Heart right ventricle (tissue), 16 donors: ENCODE measurements around the gene FAM20C. TPM values are rescaled to one million over a fixed set of nuclear protein-coding genes. Genes with fewer than 3 reads are reported as not detected.

Experiments
- ATAC-seq, 8 donors: fragments of 200-7000 bp; cut with Tn5 transposase; one replicate each; pipeline ENCODE4 v1.9.1; 2020; ENCODE audit warnings: mild to moderate bottlenecking in 8 of 8, moderate library complexity in 8 of 8, moderate number of reproducible peaks in 1 of 8
- DNase-seq, 2 donors: peaks; one replicate each; pipeline ENCODE4 v3.0.0-alpha.2; 2020
- H3K27ac ChIP-seq, 10 donors: fragments of 200-600 bp; sonication (generic) in 2 of 10; one replicate each; pipeline versions ENCODE4 v1.5.0 to v1.8.0; 2020 to 2022; ENCODE audit warnings: mild to moderate bottlenecking in 3 of 10
- H3K27me3 ChIP-seq, 7 donors: fragments of 200-600 bp; one replicate each; pipeline ENCODE4 v1.8.0; 2021 to 2022; ENCODE audit warnings: mild to moderate bottlenecking in 2 of 7
- H3K36me3 ChIP-seq, 9 donors: fragments of 200-600 bp; sonication (generic) in 1 of 9; one replicate each; pipeline versions ENCODE4 v1.5.0 to v1.8.0; 2020 to 2022; ENCODE audit warnings: mild to moderate bottlenecking in 2 of 9
- H3K4me1 ChIP-seq, 9 donors: fragments of 200-600 bp; sonication (generic) in 1 of 9; one replicate each; pipeline versions ENCODE4 v1.5.0 to v1.8.0; 2020 to 2022; ENCODE audit warnings: mild to moderate bottlenecking in 4 of 9
- H3K4me3 ChIP-seq, 10 donors: fragments of 200-600 bp; sonication (generic) in 2 of 10; one replicate each; pipeline versions ENCODE4 v1.5.0 to v1.8.0; 2020 to 2022; ENCODE audit warnings: mild to moderate bottlenecking in 7 of 10, moderate library complexity in 2 of 10
- H3K9me3 ChIP-seq, 11 donors: fragments of 200-600 bp in 10 of 11; sonication (generic) in 2 of 11; one replicate each; pipeline versions ENCODE4 v1.5.0 to v1.8.0; 2013 to 2022; ENCODE audit warnings: mild to moderate bottlenecking in 2 of 11, control low read depth in 1 of 11, moderate library complexity in 1 of 11
- WGBS, 2 donors: extraction: QIAGEN DNeasy Blood & Tissue Kit; methylation state at CpG; one replicate each; pipeline ENCODE4 v1.1.7; 2013; ENCODE audit warnings: inconsistent platforms in 1 of 2; 5-methylcytosine and 5-hydroxymethylcytosine counted together
- intact Hi-C, 10 donors: fragments of 100-400 bp; cut with DNase I; formaldehyde crosslinking; loops; one replicate each; pipeline versions ENCODE4 v1.11.1 to v1.14.2; 2022
- polyA plus RNA-seq, 2 donors: library from polyadenylated mRNA; stranded (reverse); fragments of 200-250 nt; gene quantifications; one replicate each; pipeline ENCODE4 v1.2.3, GENCODE V29; 2013
- total RNA-seq, 10 donors: library from RNA; stranded (reverse); fragmentation: NEBNext Ultra II Directional in 3 of 10; extraction: Animal tissue kit (Norgen Biotek cat#: 25700) in 3 of 10; gene quantifications; one replicate each; pipeline versions ENCODE4 v1.2.1 to v1.2.4, GENCODE V29; 2021 to 2023
- TF ChIP-seq, protein P1 (sequence below), 9 donors: fragments of 200-600 bp; sonication (generic) in 2 of 9; IDR thresholded peaks; one replicate each; pipeline versions ENCODE4 v1.5.0 to v1.8.0; 2021 to 2022; ENCODE audit warnings: antibody characterized with exemption in 9 of 9, mild to moderate bottlenecking in 5 of 9, moderate library complexity in 1 of 9
- donor health status: Arrhythmogenic right ventricular cardiomyopathy.
- donor health status: ischemic (EF 13 %, LVEDD 7.1; RV severe dilation, severe dysfunction).
- donor health status: healthy with polysubstance abuse.
- donor health status: DM: no; HTN: yes; CAD: no.
- donor health status: DM: no; HTN: no; CAD: no.
- donor health status: ischemic (EF 25% LVEDD 6.9; RV normal size, moderate dysfunction).
- donor health status: ischemic (EF 25% LVEDD 5.7; RV mildly dilated, moderate dysfunction).
- donor health status: healthy.
- donor health status: DM: yes; HTN: yes; CAD: no.
- donor health status: Ischemic cardiomyopathy.
- donor health status: ischemic (EF 35%, LVEDD 5.7; RV mildly dilated, moderate dysfunction).
- donor health status: nonischemic (EF 11% LVEDD 7.7; RV severe dilation, severe dysfunction).
- donor health status: DM: yes; HTN: yes; CAD: no.
- donor health status: PGD.
- donor health status: ischemic (EF 29% LVEDD 5.4; RV normal size, mild dysfunction).
- donor health status: nonischemic (EF 23%, LVEDD 6.1; RV moderate dilation, normal function).

FAM20C gene
- total and polyA plus RNA-seq, 12 donors: 12.4 to 59.8 (median 19.2) TPM

DNA sequence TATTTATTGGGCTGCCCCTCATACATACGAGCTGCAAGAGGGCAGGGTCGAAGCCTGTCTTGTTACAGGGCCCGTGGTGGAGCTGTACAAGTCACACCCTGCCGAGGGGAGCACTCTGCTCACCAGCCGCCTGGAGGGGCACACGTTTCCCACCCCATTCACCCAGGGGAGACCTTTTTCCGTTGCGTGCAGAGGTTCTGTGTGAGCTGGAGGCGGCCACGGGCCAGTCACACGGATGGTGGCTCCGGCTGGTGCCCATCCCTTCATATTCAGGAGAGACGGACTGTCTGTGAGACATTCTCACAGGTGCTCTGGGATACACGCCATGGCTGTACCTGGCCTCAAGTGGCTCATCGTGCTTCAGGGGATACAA is 47.9 kb upstream of the FAM20C start:
- intact Hi-C loops: no loop called here
- no peak for DNase-seq
- Histone ChIP-seq H3K4me1 (peaks cover 0 to 21% (median 11%) of the 10 kb centered on the region in 9 donors), H3K27me3 (peaks cover 0 to 5% (median 0%) of the 10 kb centered on the region in 7 donors), H3K9me3 (no peaks in the 10 kb centered on the region), H3K4me3 (no peak overlapping the region), H3K27ac (no peak overlapping the region), H3K36me3 (peaks cover 0 to 5% (median 0%) of the 10 kb centered on the region in 9 donors)
- TF ChIP-seq, protein P1, sequence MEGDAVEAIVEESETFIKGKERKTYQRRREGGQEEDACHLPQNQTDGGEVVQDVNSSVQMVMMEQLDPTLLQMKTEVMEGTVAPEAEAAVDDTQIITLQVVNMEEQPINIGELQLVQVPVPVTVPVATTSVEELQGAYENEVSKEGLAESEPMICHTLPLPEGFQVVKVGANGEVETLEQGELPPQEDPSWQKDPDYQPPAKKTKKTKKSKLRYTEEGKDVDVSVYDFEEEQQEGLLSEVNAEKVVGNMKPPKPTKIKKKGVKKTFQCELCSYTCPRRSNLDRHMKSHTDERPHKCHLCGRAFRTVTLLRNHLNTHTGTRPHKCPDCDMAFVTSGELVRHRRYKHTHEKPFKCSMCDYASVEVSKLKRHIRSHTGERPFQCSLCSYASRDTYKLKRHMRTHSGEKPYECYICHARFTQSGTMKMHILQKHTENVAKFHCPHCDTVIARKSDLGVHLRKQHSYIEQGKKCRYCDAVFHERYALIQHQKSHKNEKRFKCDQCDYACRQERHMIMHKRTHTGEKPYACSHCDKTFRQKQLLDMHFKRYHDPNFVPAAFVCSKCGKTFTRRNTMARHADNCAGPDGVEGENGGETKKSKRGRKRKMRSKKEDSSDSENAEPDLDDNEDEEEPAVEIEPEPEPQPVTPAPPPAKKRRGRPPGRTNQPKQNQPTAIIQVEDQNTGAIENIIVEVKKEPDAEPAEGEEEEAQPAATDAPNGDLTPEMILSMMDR (IDR thresholded peaks at IDR 0.05): no peak
- ATAC-seq: no peak
- WGBS, 2 donors: 92 to 93% methylated on average over 15 of the region's 15 CpGs

DNA sequence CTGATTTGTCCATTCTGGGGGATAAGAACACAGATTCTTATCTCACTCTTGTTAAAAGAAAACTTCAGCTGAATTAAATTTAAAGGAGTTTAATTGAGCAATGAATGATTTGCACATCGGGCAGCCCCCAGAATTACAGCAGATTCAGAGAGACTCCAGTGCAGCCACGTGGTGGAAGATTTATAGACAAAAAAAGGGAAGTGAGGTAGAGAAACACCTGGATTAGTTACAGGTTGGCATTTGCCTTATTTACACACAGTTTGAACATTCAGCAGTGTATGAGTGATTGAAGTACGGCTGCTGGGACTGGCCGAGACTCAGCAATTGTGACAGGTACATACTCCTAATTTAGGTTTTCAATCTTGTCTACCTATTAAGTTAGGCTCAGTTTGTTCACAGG is 46.5 kb upstream of the FAM20C start:
- Histone ChIP-seq H3K4me1 (peaks cover 4 to 33% (median 22%) of the 10 kb centered on the region in 9 donors), H3K27me3 (no peaks in the 10 kb centered on the region), H3K9me3 (no peaks in the 10 kb centered on the region), H3K36me3 (peaks cover 0 to 5% (median 0%) of the 10 kb centered on the region in 9 donors), H3K4me3 (no peak overlapping the region), H3K27ac (no peak overlapping the region)
- no peak for DNase-seq
- 84 to 86% methylated on average over 4 of the region's 4 CpGs for WGBS, 2 donors
- ATAC-seq: no peak
- intact Hi-C loops: no loop called here
- TF ChIP-seq, protein P1 (IDR thresholded peaks at IDR 0.05): no peak

DNA sequence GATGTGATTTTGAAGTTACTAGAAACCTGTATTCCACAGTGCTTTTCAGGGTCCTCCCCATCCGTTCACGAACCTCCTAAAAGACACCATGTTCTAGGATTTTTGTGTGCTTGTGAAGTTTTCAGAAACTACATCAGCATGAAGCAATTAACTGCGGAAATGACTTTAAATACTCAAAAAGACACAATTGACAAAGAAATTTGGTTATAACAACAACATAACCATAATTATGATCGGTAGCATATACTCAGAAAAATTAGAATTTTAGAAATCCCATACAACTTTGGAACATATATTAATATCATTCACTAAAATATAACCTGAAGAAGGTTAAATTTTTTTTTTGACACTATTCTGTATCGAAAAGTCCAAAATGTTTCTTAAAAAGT is 43.8 kb upstream of the FAM20C start:
- DNase-seq (no peak), ATAC-seq (no peak)
- peak overlapping the region; percentile 90 to 99 (median 96) for H3K27ac ChIP-seq
- intact Hi-C loops: loop anchor here in 2 of 10 donors (2.0 kb wide), 1 partner anchor 44 kb away; the partner anchor contains the start of gene FAM20C (in 2 of the 2)
- peaks cover 0 to 5% (median 0%) of the 10 kb centered on the region in 9 donors for H3K36me3 ChIP-seq
- peaks cover 4 to 31% (median 12%) of the 10 kb centered on the region in 9 donors for H3K4me1 ChIP-seq
- H3K27me3 ChIP-seq: no peaks in the 10 kb centered on the region
- TF ChIP-seq, protein P1 (IDR thresholded peaks at IDR 0.05): no peak
- H3K4me3 ChIP-seq: peak overlapping the region in 9 of 10 donors; percentile 41 to 72 (median 61)
- 63 to 75% methylated on average over 5 of the region's 5 CpGs for WGBS, 2 donors
- no peaks in the 10 kb centered on the region for H3K9me3 ChIP-seq

DNA sequence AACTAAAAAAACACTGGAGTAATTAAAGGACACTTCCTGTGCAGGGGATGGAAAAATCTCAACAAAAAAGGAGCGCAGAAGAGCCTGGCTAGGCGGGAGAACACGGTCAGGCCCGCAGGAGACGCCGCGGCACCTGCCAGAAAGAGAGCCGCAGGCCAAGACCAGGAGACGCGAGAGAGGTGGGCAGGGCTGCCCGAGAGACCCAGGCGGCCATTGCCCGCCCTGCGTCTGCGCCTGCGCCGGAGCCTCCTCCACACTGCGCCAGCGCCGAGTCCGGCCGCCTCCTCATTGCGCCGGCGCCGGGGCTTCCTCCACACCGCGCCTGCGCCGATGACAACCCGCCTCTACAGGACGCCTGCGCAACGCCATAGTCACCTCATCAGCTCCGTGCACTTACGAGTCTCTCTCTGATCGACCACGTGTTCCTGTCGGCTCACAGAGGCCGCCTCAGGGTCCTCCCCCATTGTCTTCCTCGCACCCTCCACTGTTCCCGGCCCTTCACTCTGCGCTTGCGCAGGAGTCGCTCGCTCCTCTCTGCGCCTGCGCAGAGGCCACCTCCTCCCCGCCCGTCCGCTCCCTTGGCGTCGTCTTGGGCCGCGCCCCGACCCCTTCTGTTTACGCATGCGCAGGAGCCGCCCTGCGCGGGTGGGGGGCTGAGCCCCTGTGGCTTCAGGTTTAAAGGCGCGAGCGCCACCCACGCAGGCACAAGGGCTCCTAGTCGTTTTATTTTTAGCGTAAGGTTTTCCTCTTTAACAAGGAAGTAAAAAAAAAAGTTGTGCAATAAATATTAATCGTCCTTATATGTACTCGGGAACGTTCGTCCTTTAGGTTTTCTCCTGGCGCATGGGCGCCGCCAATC is 43.2 kb upstream of the FAM20C start:
- 1% methylated on average over 74 of the region's 74 CpGs for WGBS, 2 donors
- no peaks in the 10 kb centered on the region for H3K9me3 ChIP-seq
- H3K4me3 ChIP-seq: peak overlapping the region; percentile 41 to 72 (median 57)
- H3K27ac ChIP-seq: peak overlapping the region; percentile 90 to 99 (median 96)
- intact Hi-C loops: loop anchor here in 2 of 10 donors (2.0 kb wide), 1 partner anchor 44 kb away; the partner anchor contains the start of gene FAM20C (in 2 of the 2)
- DNase-seq (peak; percentile 98), ATAC-seq (peak; percentile 94 to 99 (median 98))
- TF ChIP-seq, protein P1 (IDR thresholded peaks at IDR 0.05): peak in 1 of 9 donors; percentile 9
- peaks cover 4 to 36% (median 12%) of the 10 kb centered on the region in 9 donors for H3K4me1 ChIP-seq
- peaks cover 0 to 5% (median 0%) of the 10 kb centered on the region in 9 donors for H3K36me3 ChIP-seq
- no peaks in the 10 kb centered on the region for H3K27me3 ChIP-seq
